Embryonic facial prominence (tissue), 1 donor: ENCODE results near the gene WDR89.
"Not testable (repeated sequence)": the region's sequence is repeated elsewhere in the genome, so short reads cannot be mapped to it uniquely, and the experiment has no call there.

Experiments used
- DNase-seq: peaks from one replicate; pipeline ENCODE4 v3.0.0-alpha.2; 2016; ENCODE audit errors: extremely low spot score

Gene WDR89

DNA sequence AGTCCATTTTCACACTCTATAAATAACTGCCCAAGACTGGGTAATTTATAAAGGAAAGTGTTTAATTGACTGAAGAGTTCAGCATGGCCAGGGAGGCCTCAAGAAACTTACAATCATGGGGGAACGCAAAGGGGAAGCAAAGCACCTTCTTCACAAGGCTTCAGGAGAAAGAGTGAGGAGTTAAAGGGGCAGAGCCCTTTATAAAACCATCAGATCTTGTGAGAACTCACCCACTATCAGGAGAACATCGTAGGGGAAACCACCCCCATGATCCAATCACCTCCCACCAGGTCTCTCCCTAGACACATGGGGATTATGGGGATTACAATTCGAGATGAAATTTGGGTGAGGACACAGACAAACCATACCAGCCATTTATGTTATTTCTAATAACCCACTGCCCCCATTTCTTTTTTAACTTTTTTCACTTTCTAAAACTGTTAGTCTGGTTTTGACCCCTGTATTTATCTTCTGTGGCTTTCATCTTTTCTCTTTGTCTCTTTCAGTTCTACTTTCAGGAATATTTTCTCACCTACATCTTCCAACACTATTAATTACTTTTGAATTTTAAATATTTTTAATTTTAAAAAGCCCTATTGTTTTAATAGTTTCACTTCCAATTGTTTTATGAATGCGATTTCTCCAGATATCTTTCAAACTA, 44.5 kb downstream of the WDR89 start:
- no peak for DNase-seq

- no peak for DNase-seq
Measured at GRCh38 chr14:63594455-63595372, 47.0 kb downstream of the WDR89 start.

DNA sequence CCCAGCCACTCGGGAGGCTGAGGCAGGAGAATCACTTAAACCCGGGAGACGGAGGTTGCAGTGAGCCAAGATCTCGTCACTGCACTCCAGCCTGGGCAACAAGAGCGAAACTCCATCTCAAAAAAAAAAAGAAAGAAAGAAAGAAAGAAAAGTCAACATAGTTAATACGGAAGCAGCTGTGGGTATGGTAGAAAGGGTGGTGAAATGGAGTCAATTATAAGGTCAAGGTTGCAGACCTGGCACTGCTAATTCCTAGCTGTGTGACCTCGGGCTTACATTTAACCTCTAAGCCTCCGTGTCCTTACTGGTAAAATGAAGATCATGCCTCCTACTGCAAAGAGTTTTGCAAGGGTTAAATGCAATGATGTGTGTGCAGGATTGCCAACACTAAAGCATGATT, 58.6 kb downstream of the WDR89 start:
- not testable (repeated sequence) for DNase-seq

DNA sequence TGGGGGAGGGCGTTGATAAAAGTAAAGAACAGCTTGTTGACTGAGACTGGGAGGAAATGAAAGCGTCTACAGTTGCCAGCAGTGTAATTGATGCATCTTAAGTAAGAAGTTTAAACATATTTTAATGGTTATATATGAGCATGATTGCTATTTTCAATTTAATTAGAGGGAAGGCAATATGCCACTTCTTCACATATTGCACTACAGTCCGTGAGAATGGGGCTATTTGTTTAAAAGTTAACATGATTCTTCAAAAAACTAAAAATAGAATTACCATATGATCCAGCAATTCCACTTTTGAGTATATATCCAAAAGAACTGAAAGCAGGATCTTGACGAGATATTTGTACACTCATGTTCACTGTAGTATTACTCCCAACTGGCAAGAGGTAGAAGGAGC, 60.2 kb downstream of the WDR89 start:
- no peak for DNase-seq

- no peak for DNase-seq
Measured at GRCh38 chr14:63578300-63578699, 63.4 kb downstream of the WDR89 start.

DNA sequence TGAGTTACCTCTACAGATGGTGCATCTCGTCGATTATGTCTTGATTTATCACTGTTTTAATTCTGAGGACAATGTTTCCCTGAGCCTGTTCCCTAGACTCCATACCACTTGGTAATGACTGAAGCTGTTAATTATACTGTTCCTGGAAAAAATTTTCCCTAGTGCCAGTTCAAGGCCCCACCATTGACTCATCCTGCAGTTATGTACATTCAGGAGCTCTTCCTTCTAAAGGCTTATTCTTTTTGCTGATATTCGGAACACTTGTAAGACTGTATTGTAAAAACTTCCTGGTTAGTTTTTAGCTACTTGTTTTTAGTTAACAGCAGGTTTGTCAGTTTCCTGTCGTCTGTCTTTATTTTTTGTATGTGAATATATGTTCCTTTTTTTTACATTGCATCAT, 68.1 kb downstream of the WDR89 start:
- no peak for DNase-seq

- DNase-seq: no peak
Measured at GRCh38 chr14:63565448-63565847, 76.2 kb downstream of the WDR89 start.

- no peak for DNase-seq
Measured at GRCh38 chr14:63564318-63564717, 77.4 kb downstream of the WDR89 start.

- no peak for DNase-seq
Measured at GRCh38 chr14:63563370-63564026, 78.2 kb downstream of the WDR89 start.

- no peak for DNase-seq
Measured at GRCh38 chr14:63562405-63562804, 79.3 kb downstream of the WDR89 start.

- no peak for DNase-seq
Measured at GRCh38 chr14:63555572-63555971, 86.1 kb downstream of the WDR89 start.

DNA sequence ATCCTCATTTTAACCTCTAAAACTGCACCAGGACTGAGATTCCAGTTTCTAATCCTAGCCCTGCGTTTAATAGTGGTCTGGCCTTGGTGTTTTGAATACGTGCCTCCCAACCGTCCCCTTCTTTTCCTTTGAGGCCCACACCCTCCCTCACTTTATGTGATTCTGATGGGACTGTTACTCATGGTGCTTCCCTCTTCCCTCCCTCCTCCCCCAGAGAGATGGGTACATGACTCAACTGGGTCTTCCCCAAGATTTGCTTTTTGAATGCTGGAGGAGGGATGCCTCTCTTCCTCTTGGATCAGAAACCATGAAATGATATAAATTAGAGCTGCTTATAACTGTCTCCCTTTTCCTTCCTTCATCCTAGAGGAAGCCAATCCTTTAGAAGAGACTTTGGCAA, 90.3 kb downstream of the WDR89 start:
- no peak for DNase-seq

GRCh38 chr14:63547798-63548335, 93.8 kb downstream of the WDR89 start:
- DNase-seq: no peak
